IMR-90 (cell line): ENCODE measurements around the gene POMT2. TPM values are rescaled to one million over a fixed set of nuclear protein-coding genes. Genes with fewer than 3 reads are reported as not detected.

Experiments used
- ATAC-seq: fragments of 200-7000 bp; cut with Tn5 transposase; 2 replicates; pipeline ENCODE4 v1.9.1; 2020; ENCODE audit warnings: low read depth, mild to moderate bottlenecking, moderate library complexity
- BruUV-seq: library from RNA; stranded (reverse); fragments of 400-500 nt; replicated peaks from 2 replicates; lab custom pipeline; 2021; lab: Mats Ljungman, UMichigan
- CTCF ChIA-PET: fragments of 300-600 bp; formaldehyde crosslinking; extraction: SDS; loops from one replicate; lab custom pipeline; 2021; ENCODE audit warnings: antibody characterized with exemption; lab: Yijun Ruan, JAX
- POLR2A ChIA-PET: fragments of 300-600 bp; sonication (Branson Sonifier 250); formaldehyde crosslinking; loops from one replicate; lab custom pipeline; 2022; ENCODE audit warnings: antibody characterized with exemption; ENCODE audit not compliant: unreplicated experiment; lab: Charles Lee
- DNase-seq: peaks from one replicate; pipeline ENCODE4 v3.0.0; 2013
- H2AFZ ChIP-seq: replicated peaks from 2 replicates; pipeline ENCODE3; 2013; ENCODE audit warnings: low read length, mild to moderate bottlenecking; ENCODE audit not compliant: poor library complexity
- H2AK5ac ChIP-seq: 2 replicates; pipeline ENCODE4 v1.6.1; 2013; ENCODE audit warnings: low read depth, low read length, inconsistent platforms
- H2AK9ac ChIP-seq: replicated peaks from 2 replicates; pipeline ENCODE3; 2013; ENCODE audit warnings: mild to moderate bottlenecking, low read depth, low read length, moderate library complexity; ENCODE audit not compliant: poor library complexity
- H2BK120ac ChIP-seq: 2 replicates; pipeline ENCODE4 v1.6.1; 2013; ENCODE audit warnings: low read depth, low read length, inconsistent platforms
- H2BK15ac ChIP-seq: 3 replicates; pipeline ENCODE4 v1.6.1; 2013; ENCODE audit warnings: low read depth, low read length, inconsistent platforms
- H2BK20ac ChIP-seq: 2 replicates; pipeline ENCODE4 v1.6.1; 2013; ENCODE audit warnings: low read depth, mild to moderate bottlenecking, inconsistent platforms, low read length, moderate library complexity
- H2BK5ac ChIP-seq: 2 replicates; pipeline ENCODE4 v1.6.1; 2013; ENCODE audit warnings: mild to moderate bottlenecking, low read depth, low read length, inconsistent platforms; ENCODE audit not compliant: poor library complexity, severe bottlenecking
- H3K14ac ChIP-seq: replicated peaks from 2 replicates; pipeline ENCODE4 v1.6.1; 2013; ENCODE audit warnings: low read depth, low read length, inconsistent platforms
- H3K18ac ChIP-seq: 2 replicates; pipeline ENCODE4 v1.6.1; 2013; ENCODE audit warnings: low read depth, low read length, control low read depth
- H3K23ac ChIP-seq: 2 replicates; pipeline ENCODE4 v1.6.1; 2013; ENCODE audit warnings: low read depth, low read length, inconsistent platforms
- H3K27ac ChIP-seq: 2 replicates; pipeline ENCODE4 v1.5.1; 2013; ENCODE audit warnings: mild to moderate bottlenecking, control low read depth, low read length; ENCODE audit not compliant: insufficient read depth
- H3K27me3 ChIP-seq: 2 replicates; pipeline ENCODE4 v1.6.1; 2013; ENCODE audit warnings: low read length; ENCODE audit not compliant: control insufficient read depth, insufficient read depth
- H3K36me3 ChIP-seq: 2 replicates; pipeline ENCODE4 v1.6.1; 2013; ENCODE audit warnings: low read length, mixed read lengths; ENCODE audit not compliant: control insufficient read depth, insufficient read depth
- H3K4ac ChIP-seq: 2 replicates; pipeline ENCODE4 v1.6.1; 2013; ENCODE audit warnings: low read depth, low read length, inconsistent platforms
- H3K4me1 ChIP-seq: 2 replicates; pipeline ENCODE4 v1.6.1; 2013; ENCODE audit warnings: low read length, mixed read lengths; ENCODE audit not compliant: control insufficient read depth, insufficient read depth
- H3K4me2 ChIP-seq: 2 replicates; pipeline ENCODE4 v1.6.1; 2013; ENCODE audit warnings: low read depth, mild to moderate bottlenecking, control low read depth, low read length, moderate library complexity
- H3K4me3 ChIP-seq: 2 replicates; pipeline ENCODE4 v1.5.1; 2013; ENCODE audit warnings: low read depth, mild to moderate bottlenecking, control low read depth, low read length, moderate library complexity; ENCODE audit not compliant: insufficient read depth
- H3K56ac ChIP-seq: 2 replicates; pipeline ENCODE4 v1.6.1; 2013; ENCODE audit warnings: low read length, inconsistent platforms; ENCODE audit not compliant: insufficient read depth; ENCODE audit errors: extremely low read depth
- H3K79me1 ChIP-seq, 2 experiments: 2 replicates each; pipeline ENCODE4 v1.6.1; 2013; ENCODE audit warnings: low read length in 2 of 2, inconsistent platforms in 1 of 2, low read depth in 1 of 2
- H3K9ac ChIP-seq: 2 replicates; pipeline ENCODE4 v1.6.1; 2013; ENCODE audit warnings: low read depth, low read length, control low read depth
- H3K9me1 ChIP-seq: 2 replicates; pipeline ENCODE4 v1.6.1; 2013; ENCODE audit warnings: low read length, inconsistent platforms; ENCODE audit not compliant: insufficient read depth
- H3K9me3 ChIP-seq: 2 replicates; pipeline ENCODE4 v1.6.1; 2013; ENCODE audit warnings: low read length; ENCODE audit not compliant: control insufficient read depth, insufficient read depth
- H4K20me1 ChIP-seq: 2 replicates; pipeline ENCODE4 v1.6.1; 2013; ENCODE audit warnings: low read length, inconsistent platforms; ENCODE audit not compliant: insufficient read depth
- H4K5ac ChIP-seq: 2 replicates; pipeline ENCODE4 v1.6.1; 2013; ENCODE audit warnings: mild to moderate bottlenecking, low read depth, low read length, control low read depth
- H4K8ac ChIP-seq, 2 experiments: 2 replicates each; pipeline ENCODE4 v1.6.1; 2013; ENCODE audit warnings: low read depth in 2 of 2, low read length in 2 of 2, control low read depth in 1 of 2, inconsistent platforms in 1 of 2
- H4K91ac ChIP-seq: 2 replicates; pipeline ENCODE4 v1.6.1; 2013; ENCODE audit warnings: low read depth, low read length, inconsistent platforms; ENCODE audit not compliant: insufficient read depth
- BHLHE40 ChIP-seq: fragments of 150-350 bp; IDR thresholded peaks from 2 replicates; pipeline ENCODE4 v1.6.1; 2016; ENCODE audit warnings: mild to moderate bottlenecking, low read depth, low read length
- CEBPB ChIP-seq: IDR thresholded peaks from 2 replicates; pipeline ENCODE4 v1.6.1; 2012; ENCODE audit warnings: low read depth, low read length, improper control_type of control experiment
- CHD1 ChIP-seq: IDR thresholded peaks from 2 replicates; pipeline ENCODE4 v1.6.1; 2012; ENCODE audit warnings: low read depth, low read length, improper control_type of control experiment
- CTCF ChIP-seq: conservative IDR thresholded peaks from 2 replicates; pipeline ENCODE4 v1.5.1; 2012; ENCODE audit warnings: mild to moderate bottlenecking, low read depth, low read length, improper control_type of control experiment
- ELK1 ChIP-seq: fragments of 150-350 bp; IDR thresholded peaks from 2 replicates; pipeline ENCODE4 v1.6.1; 2016; ENCODE audit warnings: low read depth, mild to moderate bottlenecking, low read length, moderate library complexity, borderline replicate concordance
- FOS ChIP-seq: fragments of 150-350 bp; IDR thresholded peaks from 2 replicates; pipeline ENCODE4 v1.6.1; 2016; ENCODE audit warnings: low read depth, low read length
- MAFK ChIP-seq: IDR thresholded peaks from 2 replicates; pipeline ENCODE4 v1.6.1; 2012; ENCODE audit warnings: low read depth, low read length, improper control_type of control experiment
- MAZ ChIP-seq: IDR thresholded peaks from 2 replicates; pipeline ENCODE4 v1.6.1; 2012; ENCODE audit warnings: low read depth, mild to moderate bottlenecking, low read length, improper control_type of control experiment, moderate library complexity, borderline replicate concordance
- MXI1 ChIP-seq: IDR thresholded peaks from 2 replicates; pipeline ENCODE4 v1.6.1; 2012; ENCODE audit warnings: low read depth, mild to moderate bottlenecking, low read length, moderate library complexity, borderline replicate concordance
- NFE2L2 ChIP-seq: fragments of 150-350 bp; IDR thresholded peaks from 2 replicates; pipeline ENCODE4 v1.6.1; 2016; ENCODE audit warnings: low read depth, mild to moderate bottlenecking, low read length
- POLR2A ChIP-seq: IDR thresholded peaks from 2 replicates; pipeline ENCODE4 v1.6.1; 2012; ENCODE audit warnings: mild to moderate bottlenecking, low read depth, low read length
- RAD21 ChIP-seq: IDR thresholded peaks from 2 replicates; pipeline ENCODE4 v1.6.1; 2012; ENCODE audit warnings: low read length, improper control_type of control experiment
- RCOR1 ChIP-seq: IDR thresholded peaks from 2 replicates; pipeline ENCODE4 v1.6.1; 2012; ENCODE audit warnings: mild to moderate bottlenecking, low read length, improper control_type of control experiment; ENCODE audit not compliant: insufficient replicate concordance
- RFX5 ChIP-seq: IDR thresholded peaks from 2 replicates; pipeline ENCODE4 v1.8.0; 2012; ENCODE audit warnings: low read depth, mild to moderate bottlenecking, low read length, moderate library complexity
- SMC3 ChIP-seq: fragments of 150-350 bp; IDR thresholded peaks from 2 replicates; pipeline ENCODE4 v1.6.1; 2016; ENCODE audit warnings: low read depth, mild to moderate bottlenecking, antibody characterized with exemption, low read length, moderate library complexity
- WGBS, 2 experiments: methylation state at CpG; one replicate each; pipeline versions ENCODE4 v1.1.5 to v1.1.7; 2013; ENCODE audit warnings: missing lambda C conversion rate in 2 of 2; ENCODE audit not compliant: insufficient read length in 1 of 2; ENCODE audit errors: extremely low coverage in 2 of 2; 5-methylcytosine and 5-hydroxymethylcytosine counted together
- dilution Hi-C: fragments of 300-500 bp; cut with HindIII; formaldehyde crosslinking; loops from one replicate; pipeline ENCODE4 v1.14.3; 2018; ENCODE audit warnings: low sequenced_read_pairs; ENCODE audit not compliant: unreplicated experiment
- in situ Hi-C: fragments of 300-500 bp; cut with MboI; formaldehyde crosslinking; loops from 3 replicates; pipeline ENCODE4 v1.14.3; 2019; ENCODE audit warnings: low sequenced_read_pairs, inconsistent platforms, mixed read lengths
- intact Hi-C: fragments of 100-400 bp; cut with micrococcal nuclease; formaldehyde crosslinking; loops from 2 replicates; pipeline ENCODE4 v1.10.0; 2022
- polyA plus RNA-seq, 3 experiments: library from polyadenylated mRNA; depleted of rRNA; stranded (reverse); fragments of >200 nt; gene quantifications; 2 replicates each; pipeline ENCODE4 v1.2.3, GENCODE V29; 2012; ENCODE audit warnings: low replicate concordance in 1 of 3
- total RNA-seq: library from RNA; depleted of rRNA; stranded (reverse); fragments of >200 nt; gene quantifications from 2 replicates; pipeline ENCODE4 v1.2.3, GENCODE V29; 2012
- TF ChIP-seq, protein P1 (sequence below): fragments of 150-350 bp; IDR thresholded peaks from 2 replicates; pipeline ENCODE4 v1.6.1; 2017; ENCODE audit warnings: mild to moderate bottlenecking, antibody characterized with exemption, low read length, low read depth

The POMT2 gene
- total and polyA plus RNA-seq, 2 of the 4 experiments (the other 2 are of a cell fraction), result 6.5 to 13.0 TPM

DNA sequence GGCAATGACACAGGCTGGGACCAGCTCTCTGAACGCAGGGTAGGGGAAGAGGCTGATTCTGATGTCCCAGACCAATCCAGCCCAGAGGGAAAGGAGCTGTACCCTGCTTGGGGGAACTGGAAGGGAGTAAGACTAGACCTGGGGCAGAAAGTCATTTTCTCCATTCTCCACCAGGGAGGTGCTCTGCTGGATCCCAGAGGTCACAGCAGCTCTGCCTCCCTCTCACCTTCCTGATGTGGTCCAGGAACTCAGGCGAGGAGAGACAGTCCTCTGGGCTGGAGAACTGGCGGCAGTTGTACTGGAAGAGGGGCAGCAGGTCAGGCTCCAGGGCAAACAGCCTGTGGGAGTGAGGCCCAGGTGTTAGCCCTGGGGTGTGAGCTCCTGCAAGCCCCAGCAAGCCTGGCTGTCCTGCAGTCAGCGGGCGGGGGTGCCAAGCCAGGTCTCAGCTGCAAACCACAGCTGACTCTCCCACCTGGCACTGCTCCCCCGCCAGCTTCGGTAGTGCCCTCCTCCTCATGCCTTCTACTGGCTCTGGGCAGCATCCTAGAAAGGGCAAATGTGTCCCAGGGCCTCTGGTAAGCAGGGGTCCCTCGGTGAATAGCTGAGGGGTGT lies 51.6 kb downstream of the POMT2 start:
- BruUV-seq, result no TSS peak
- no peak overlapping the region for H4K91ac ChIP-seq
- H3K23ac ChIP-seq, result no peak overlapping the region
- H2BK5ac ChIP-seq, result no peak overlapping the region
- no peak overlapping the region for H3K4me3 ChIP-seq
- H3K27ac ChIP-seq, result no peak overlapping the region
- ATAC-seq (no peak), DNase-seq (no peak)
- in situ Hi-C loops (no loop called here), dilution Hi-C loops (no loop called here), intact Hi-C loops (no loop called here)
- no peak overlapping the region for H3K4me2 ChIP-seq
- no peak overlapping the region for H2AK5ac ChIP-seq
- peaks cover 51% of the 10 kb centered on the region for H3K27me3 ChIP-seq
- no peaks in the 10 kb centered on the region for H3K4me1 ChIP-seq
- H3K9me3 ChIP-seq, result peaks cover 5% of the 10 kb centered on the region
- no peak overlapping the region for H4K5ac ChIP-seq
- H2AFZ ChIP-seq, result peak overlapping the region; percentile 32
- H4K8ac ChIP-seq, result no peak overlapping the region
- no peak overlapping the region for H2AK9ac ChIP-seq
- H3K79me1 ChIP-seq, result no peaks in the 10 kb centered on the region
- ChIA-PET POLR2A (no interaction called here), CTCF (no interaction called here)
- TF ChIP-seq CHD1, result no peak
- TF ChIP-seq RFX5, result no peak
- no peak for TF ChIP-seq MAFK
- no peak for TF ChIP-seq MXI1
- no peak for TF ChIP-seq NFE2L2
- no peak for TF ChIP-seq BHLHE40
- TF ChIP-seq, protein P1, sequence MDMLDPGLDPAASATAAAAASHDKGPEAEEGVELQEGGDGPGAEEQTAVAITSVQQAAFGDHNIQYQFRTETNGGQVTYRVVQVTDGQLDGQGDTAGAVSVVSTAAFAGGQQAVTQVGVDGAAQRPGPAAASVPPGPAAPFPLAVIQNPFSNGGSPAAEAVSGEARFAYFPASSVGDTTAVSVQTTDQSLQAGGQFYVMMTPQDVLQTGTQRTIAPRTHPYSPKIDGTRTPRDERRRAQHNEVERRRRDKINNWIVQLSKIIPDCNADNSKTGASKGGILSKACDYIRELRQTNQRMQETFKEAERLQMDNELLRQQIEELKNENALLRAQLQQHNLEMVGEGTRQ, result no peak
- TF ChIP-seq CTCF, result no peak
- TF ChIP-seq MAZ, result no peak
- TF ChIP-seq ELK1, result no peak
- TF ChIP-seq SMC3, result no peak
- TF ChIP-seq POLR2A, result no peak
- no peak for TF ChIP-seq FOS
- TF ChIP-seq RCOR1, result no peak
- TF ChIP-seq CEBPB, result no peak
- TF ChIP-seq RAD21, result no peak
- no peak overlapping the region for H2BK15ac ChIP-seq
- no peak overlapping the region for H2BK120ac ChIP-seq
- no peaks in the 10 kb centered on the region; the same call in 1 of the 2 replicates for H4K20me1 ChIP-seq
- H3K36me3 ChIP-seq, result no peaks in the 10 kb centered on the region
- H2BK20ac ChIP-seq, result no peak overlapping the region
- H3K9me1 ChIP-seq, result 0 out of 2 replicates have a peak, but pooled peaks cover under 1% of the 10 kb centered on the region
- H3K14ac ChIP-seq, result no peak overlapping the region
- H3K56ac ChIP-seq, result no peak overlapping the region
- no peak overlapping the region for H3K18ac ChIP-seq
- no CpG with 5 or more reads among the region's 8 CpGs for WGBS, 2 experiments
- H3K4ac ChIP-seq, result no peak overlapping the region
- H3K9ac ChIP-seq, result no peak overlapping the region
